Sigmoid colon (tissue), 7 donors: ENCODE measurements around the gene MYPN. TPM values are rescaled to one million over a fixed set of nuclear protein-coding genes. Genes with fewer than 3 reads are reported as not detected.

Source experiments
- DNase-seq: peaks from one replicate; pipeline ENCODE4 v3.0.0-alpha.2; 2019
- H3K27ac ChIP-seq, 4 donors: fragments of 200-600 bp; sonication (generic); one replicate each; pipeline ENCODE4 v1.5.1; 2016 to 2019; ENCODE audit warnings: mild to moderate bottlenecking in 1 of 4
- H3K27me3 ChIP-seq, 3 donors: fragments of 200-600 bp; sonication (generic); one replicate each; pipeline ENCODE4 v1.5.1; 2019; ENCODE audit warnings: mild to moderate bottlenecking in 1 of 3
- H3K36me3 ChIP-seq, 4 donors: fragments of 200-600 bp; sonication (generic); one replicate each; pipeline ENCODE4 v1.5.1; 2016 to 2019
- H3K4me1 ChIP-seq, 4 donors: fragments of 200-600 bp; sonication (generic); one replicate each; pipeline ENCODE4 v1.5.1; 2017 to 2019
- H3K4me3 ChIP-seq, 4 donors: fragments of 200-600 bp; sonication (generic); one replicate each; pipeline ENCODE4 v1.5.1; 2017 to 2019; ENCODE audit warnings: mild to moderate bottlenecking in 2 of 4, moderate library complexity in 1 of 4
- H3K9me3 ChIP-seq, 4 donors: fragments of 200-600 bp in 3 of 4; sonication (generic) in 3 of 4; one replicate each; pipeline versions ENCODE4 v1.5.1 to v1.6.1; 2013 to 2019
- CTCF ChIP-seq, 4 experiments: fragments of 450-650 bp in 3 of 4; fragments of 200-600 bp in 1 of 4; IDR thresholded peaks; one replicate each; pipeline ENCODE4 v1.5.1; 2016 to 2019; ENCODE audit warnings: antibody characterized with exemption in 4 of 4, mild to moderate bottlenecking in 3 of 4, moderate library complexity in 2 of 4
- EP300 ChIP-seq, 4 donors: sonication (generic); formaldehyde crosslinking; IDR thresholded peaks; one replicate each; pipeline ENCODE4 v1.6.1; 2017; ENCODE audit warnings: antibody characterized with exemption in 4 of 4
- POLR2A ChIP-seq, 2 donors: fragments of 450-650 bp; IDR thresholded peaks; one replicate each; pipeline ENCODE4 v1.6.1; 2016; ENCODE audit warnings: antibody characterized with exemption in 2 of 2, mild to moderate bottlenecking in 2 of 2, moderate library complexity in 2 of 2
- POLR2AphosphoS5 ChIP-seq, 4 donors: sonication (generic); formaldehyde crosslinking; IDR thresholded peaks; one replicate each; pipeline ENCODE4 v1.6.1; 2017; ENCODE audit warnings: antibody characterized with exemption in 4 of 4
- WGBS, 2 donors: extraction: QIAGEN DNeasy Blood & Tissue Kit; methylation state at CpG; one replicate each; pipeline ENCODE4 v1.1.7; 2013; 5-methylcytosine and 5-hydroxymethylcytosine counted together
- intact Hi-C: fragments of 100-400 bp; cut with DNase I; formaldehyde crosslinking; loops from one replicate; pipeline ENCODE4 v1.15.1; 2023
- polyA plus RNA-seq, 3 donors: library from polyadenylated mRNA; stranded (reverse); fragments of 200-250 nt; gene quantifications; one replicate each; pipeline ENCODE4 v1.2.3, GENCODE V29; 2013
- total RNA-seq, 4 donors: library from RNA; depleted of rRNA; stranded (reverse); fragments of >200 nt; gene quantifications; one replicate each; pipeline ENCODE4 v1.1.0, GENCODE V29; 2016
- donor health status: healthy with polysubstance abuse.
- donor health status: Bipolar disorder and iron deficiency.
- donor health status: healthy.

The MYPN gene
- total and polyA plus RNA-seq, 7 donors, result 0.23 to 1.6 (median 0.60) TPM; not detected in 4

- H3K4me1 ChIP-seq, result no peaks in the 10 kb centered on the region
- no peak for DNase-seq
- no peaks in the 10 kb centered on the region for H3K9me3 ChIP-seq
- intact Hi-C loops, result no loop called here
- no peaks in the 10 kb centered on the region for H3K27me3 ChIP-seq
- TF ChIP-seq CTCF (IDR thresholded peaks at IDR 0.05), result no peak
- TF ChIP-seq EP300 (IDR thresholded peaks at IDR 0.05), result no peak
- TF ChIP-seq POLR2A (IDR thresholded peaks at IDR 0.05), result no peak
- no peak for TF ChIP-seq POLR2AphosphoS5 (IDR thresholded peaks at IDR 0.05)
- no peak overlapping the region for H3K4me3 ChIP-seq
- H3K27ac ChIP-seq, result no peak overlapping the region
- no peaks in the 10 kb centered on the region for H3K36me3 ChIP-seq
- WGBS, 2 donors, result 82 to 83% methylated on average over 3 of the region's 3 CpGs
Observed at GRCh38 chr10:68124718-68125117, 15.4 kb downstream of the MYPN start.

DNA sequence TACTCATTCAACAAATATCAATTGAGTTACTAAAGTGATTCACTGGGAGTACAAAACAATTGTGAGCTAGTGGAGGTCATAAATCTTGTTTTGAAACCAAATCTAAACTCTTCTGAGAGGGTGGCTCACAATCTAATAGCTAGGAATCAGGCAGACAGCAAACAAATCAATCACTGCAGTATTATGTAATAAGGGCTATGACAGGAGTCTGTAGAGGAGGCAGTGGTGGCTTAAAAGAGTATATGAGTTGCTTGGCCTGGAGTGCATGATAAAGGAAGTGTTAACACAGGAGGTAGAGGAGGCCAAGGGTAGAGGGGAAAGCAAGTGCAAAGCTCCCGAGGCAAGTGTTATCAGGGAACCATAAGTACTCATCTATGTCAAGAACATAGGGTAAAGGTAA lies 16.5 kb downstream of the MYPN start:
- WGBS, 2 donors, result 21 to 57% methylated on average over 1 of the region's 1 CpG
- no peak for DNase-seq
- Histone ChIP-seq H3K4me1 (no peaks in the 10 kb centered on the region), H3K4me3 (no peak overlapping the region), H3K36me3 (no peaks in the 10 kb centered on the region), H3K9me3 (no peaks in the 10 kb centered on the region), H3K27ac (no peak overlapping the region), H3K27me3 (no peaks in the 10 kb centered on the region)
- intact Hi-C loops, result no loop called here
- no peak for TF ChIP-seq CTCF (IDR thresholded peaks at IDR 0.05)
- TF ChIP-seq POLR2AphosphoS5 (IDR thresholded peaks at IDR 0.05), result no peak
- no peak for TF ChIP-seq EP300 (IDR thresholded peaks at IDR 0.05)
- TF ChIP-seq POLR2A (IDR thresholded peaks at IDR 0.05), result no peak

DNA sequence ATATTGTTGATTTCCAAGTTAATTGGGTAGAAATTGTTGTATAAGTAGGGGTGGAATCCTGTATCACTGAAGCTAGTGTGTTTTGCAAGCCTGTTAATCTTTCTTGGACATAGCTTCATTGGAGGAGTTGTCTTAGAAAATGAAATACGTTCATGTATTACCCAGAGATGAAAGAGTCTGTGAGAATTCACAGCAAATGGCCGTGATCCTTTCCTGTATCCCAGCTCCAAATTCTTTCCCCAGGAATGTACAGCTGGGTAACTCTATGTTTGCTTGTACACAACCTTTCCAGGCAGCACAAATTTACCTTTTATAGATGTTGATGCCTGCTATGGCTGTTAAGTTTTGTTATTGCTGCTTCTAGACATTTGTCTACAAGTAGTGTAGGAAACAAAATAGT lies 18.7 kb downstream of the MYPN start:
- Histone ChIP-seq H3K27ac (no peak overlapping the region), H3K9me3 (no peaks in the 10 kb centered on the region), H3K27me3 (no peaks in the 10 kb centered on the region), H3K36me3 (no peaks in the 10 kb centered on the region), H3K4me3 (no peak overlapping the region), H3K4me1 (no peaks in the 10 kb centered on the region)
- no peak for DNase-seq
- TF ChIP-seq POLR2AphosphoS5 (IDR thresholded peaks at IDR 0.05), result no peak
- no peak for TF ChIP-seq EP300 (IDR thresholded peaks at IDR 0.05)
- no peak for TF ChIP-seq CTCF (IDR thresholded peaks at IDR 0.05)
- 71 to 73% methylated on average over 2 of the region's 2 CpGs for WGBS, 2 donors
- intact Hi-C loops, result no loop called here

DNA sequence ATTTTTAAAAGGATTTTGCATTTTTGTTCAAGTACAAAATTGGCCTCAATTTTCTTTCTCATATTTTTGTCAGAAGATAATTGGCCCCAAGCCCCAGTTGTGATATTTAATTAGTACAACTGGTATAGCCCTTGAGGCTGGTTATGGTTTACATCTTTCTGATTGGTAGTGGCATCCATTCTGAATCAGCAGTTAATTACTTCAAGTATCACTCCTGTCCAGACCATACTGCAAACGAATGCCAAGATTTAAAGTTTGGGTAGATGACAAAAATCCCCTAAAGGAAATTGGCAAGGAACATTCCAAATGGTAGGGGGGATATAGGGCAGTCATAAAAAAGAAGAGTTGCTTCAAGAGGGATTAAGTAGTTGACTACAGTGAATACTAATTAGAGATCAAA lies 23.1 kb downstream of the MYPN start:
- intact Hi-C loops, result no loop called here
- TF ChIP-seq POLR2AphosphoS5 (IDR thresholded peaks at IDR 0.05) (no peak), CTCF (IDR thresholded peaks at IDR 0.05) (no peak)
- no peak for DNase-seq
- Histone ChIP-seq H3K27me3 (no peaks in the 10 kb centered on the region), H3K27ac (no peak overlapping the region), H3K4me3 (no peak overlapping the region), H3K36me3 (no peaks in the 10 kb centered on the region), H3K9me3 (no peaks in the 10 kb centered on the region), H3K4me1 (peaks cover 0 to 20% (median 16%) of the 10 kb centered on the region in 4 donors)
- 0 to 83% methylated on average over 1 of the region's 1 CpG for WGBS, 2 donors

DNA sequence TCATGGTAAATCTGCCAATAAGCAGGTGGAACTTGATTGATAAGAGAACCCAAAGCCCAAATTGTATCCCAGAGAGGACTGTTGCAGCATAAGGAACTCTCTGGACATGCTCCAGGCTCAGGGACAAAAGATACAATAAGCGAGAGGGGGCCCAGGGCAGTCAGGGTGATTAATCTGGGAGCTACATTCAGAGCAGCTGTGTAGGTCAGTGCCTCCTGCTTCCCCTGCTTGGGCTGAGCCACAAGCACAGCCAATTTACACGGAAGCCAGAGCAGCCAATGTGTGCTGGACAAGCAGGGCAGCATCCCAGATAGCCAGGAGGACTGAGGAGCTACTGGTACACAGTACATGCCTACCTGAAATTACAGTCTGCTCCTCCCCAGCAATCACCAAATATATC lies 24.2 kb downstream of the MYPN start:
- Histone ChIP-seq H3K9me3 (no peaks in the 10 kb centered on the region), H3K4me1 (peaks cover 0 to 20% (median 16%) of the 10 kb centered on the region in 4 donors), H3K4me3 (no peak overlapping the region), H3K27me3 (no peaks in the 10 kb centered on the region), H3K36me3 (no peaks in the 10 kb centered on the region), H3K27ac (no peak overlapping the region)
- DNase-seq, result no peak
- no peak for TF ChIP-seq POLR2AphosphoS5 (IDR thresholded peaks at IDR 0.05)
- no peak for TF ChIP-seq EP300 (IDR thresholded peaks at IDR 0.05)
- no peak for TF ChIP-seq CTCF (IDR thresholded peaks at IDR 0.05)
- no peak for TF ChIP-seq POLR2A (IDR thresholded peaks at IDR 0.05)
- whole genome bisulfite sequencing, 2 donors, result 89 to 90% methylated on average over 2 of the region's 2 CpGs
- intact Hi-C loops, result no loop called here
